ENCODE results near the gene PRMT1. TPM values are rescaled to one million over a fixed set of nuclear protein-coding genes. Genes with fewer than 3 reads are reported as not detected.

Gene PRMT1
- total and polyA plus RNA-seq, 2 donors (not counting 1 experiment from before 2014, with no cell fraction given): 175 to 310 TPM

DNA sequence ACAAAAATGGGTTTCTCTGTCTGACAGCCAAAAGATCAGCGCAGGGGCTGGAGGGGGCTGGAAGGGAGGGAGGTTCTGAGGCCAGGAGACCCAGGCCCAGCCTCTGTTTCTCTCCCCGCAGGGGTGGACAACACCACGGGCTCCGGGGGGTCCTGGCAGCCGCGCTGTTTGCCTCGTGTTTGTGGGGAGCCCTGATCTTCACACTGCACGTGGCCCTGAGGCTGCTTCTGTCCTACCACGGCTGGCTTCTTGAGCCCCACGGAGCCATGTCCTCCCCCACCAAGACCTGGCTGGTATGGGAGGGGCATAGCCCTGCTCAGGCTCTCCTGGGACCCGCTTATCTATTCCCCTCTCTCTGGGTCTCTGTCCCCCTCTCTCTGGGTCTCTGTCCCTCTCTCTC lies 23.5 kb downstream of the PRMT1 start:
- no peak overlapping the region for H3K4me3 ChIP-seq (ENCODE audit: control extremely low read depth in 1 of 5, extremely low read depth in 1 of 5, insufficient read depth in 1 of 5, low read depth in 2 of 5, low read length in 4 of 5)
- H3K4me1 ChIP-seq (ENCODE audit: control insufficient read depth in 2 of 2, insufficient read depth in 2 of 2, low read length in 2 of 2): no peaks in the 10 kb centered on the region
- no peaks in the 10 kb centered on the region for H3K36me3 ChIP-seq (replicated peaks in 1 of 2; ENCODE audit: control extremely low read depth in 1 of 2, control insufficient read depth in 1 of 2, extremely low read depth in 1 of 2, insufficient read depth in 2 of 2, low read length in 1 of 2)
- DNase-seq (no peak), ATAC-seq (ENCODE audit: low read depth) (no peak)
- intact Hi-C loops (cut with micrococcal nuclease): no loop called here
- no peak overlapping the region for H3K27ac ChIP-seq (ENCODE audit: low read length in 2 of 2)
- TF ChIP-seq, protein P1, sequence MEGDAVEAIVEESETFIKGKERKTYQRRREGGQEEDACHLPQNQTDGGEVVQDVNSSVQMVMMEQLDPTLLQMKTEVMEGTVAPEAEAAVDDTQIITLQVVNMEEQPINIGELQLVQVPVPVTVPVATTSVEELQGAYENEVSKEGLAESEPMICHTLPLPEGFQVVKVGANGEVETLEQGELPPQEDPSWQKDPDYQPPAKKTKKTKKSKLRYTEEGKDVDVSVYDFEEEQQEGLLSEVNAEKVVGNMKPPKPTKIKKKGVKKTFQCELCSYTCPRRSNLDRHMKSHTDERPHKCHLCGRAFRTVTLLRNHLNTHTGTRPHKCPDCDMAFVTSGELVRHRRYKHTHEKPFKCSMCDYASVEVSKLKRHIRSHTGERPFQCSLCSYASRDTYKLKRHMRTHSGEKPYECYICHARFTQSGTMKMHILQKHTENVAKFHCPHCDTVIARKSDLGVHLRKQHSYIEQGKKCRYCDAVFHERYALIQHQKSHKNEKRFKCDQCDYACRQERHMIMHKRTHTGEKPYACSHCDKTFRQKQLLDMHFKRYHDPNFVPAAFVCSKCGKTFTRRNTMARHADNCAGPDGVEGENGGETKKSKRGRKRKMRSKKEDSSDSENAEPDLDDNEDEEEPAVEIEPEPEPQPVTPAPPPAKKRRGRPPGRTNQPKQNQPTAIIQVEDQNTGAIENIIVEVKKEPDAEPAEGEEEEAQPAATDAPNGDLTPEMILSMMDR (IDR thresholded peaks at IDR 0.05): no peak
- no peak for TF ChIP-seq EZH2 (IDR thresholded peaks at IDR 0.05; ENCODE audit: borderline replicate concordance, insufficient read depth, low read depth, low read length, poor library complexity, severe bottlenecking)
- no peaks in the 10 kb centered on the region for H4K20me1 ChIP-seq (ENCODE audit: control insufficient read depth, insufficient read depth, low read length, poor library complexity, severe bottlenecking)
- H3K27me3 ChIP-seq (replicated peaks in 1 of 4; ENCODE audit: control extremely low read depth in 1 of 4, control insufficient read depth in 3 of 4, insufficient read depth in 4 of 4, low read length in 3 of 4): peaks cover 0 to 8% (median 0%) of the 10 kb centered on the region in 4 experiments
- 85% methylated on average over 8 of the region's 11 CpGs for WGBS (ENCODE audit: insufficient coverage)
- H2AFZ ChIP-seq (ENCODE audit: insufficient read depth, low read depth, low read length, poor library complexity, severe bottlenecking): no peak overlapping the region
- Mint-ChIP-seq H3K27me3 (peaks cover 2% of the 10 kb centered on the region), H3K9me3 (ENCODE audit: insufficient read depth) (no peaks in the 10 kb centered on the region), H3K4me1 (no peaks in the 10 kb centered on the region), H3K4me3 (no peak overlapping the region), H3K27ac (no peak overlapping the region)
- ChIA-PET POLR2A (interaction anchor here (0.6 to 1.1 kb wide), 2 partner anchors 9 to 12 kb away, joined by 3 to 4 read pairs; no protein-coding TSS in a partner anchor), CTCF (no interaction called here)
- no peak overlapping the region for H3K9ac ChIP-seq (ENCODE audit: low read length)
- no peaks in the 10 kb centered on the region for H3K9me3 ChIP-seq (ENCODE audit: control extremely low read depth in 1 of 3, control insufficient read depth in 2 of 3, insufficient read depth in 1 of 3, low read length in 2 of 3)
- no peaks in the 10 kb centered on the region for H3K79me2 ChIP-seq (ENCODE audit: control insufficient read depth, insufficient read depth, low read length)
- no peak overlapping the region for H3K4me2 ChIP-seq (replicated peaks; ENCODE audit: low read depth, low read length, poor library complexity, severe bottlenecking)

DNA sequence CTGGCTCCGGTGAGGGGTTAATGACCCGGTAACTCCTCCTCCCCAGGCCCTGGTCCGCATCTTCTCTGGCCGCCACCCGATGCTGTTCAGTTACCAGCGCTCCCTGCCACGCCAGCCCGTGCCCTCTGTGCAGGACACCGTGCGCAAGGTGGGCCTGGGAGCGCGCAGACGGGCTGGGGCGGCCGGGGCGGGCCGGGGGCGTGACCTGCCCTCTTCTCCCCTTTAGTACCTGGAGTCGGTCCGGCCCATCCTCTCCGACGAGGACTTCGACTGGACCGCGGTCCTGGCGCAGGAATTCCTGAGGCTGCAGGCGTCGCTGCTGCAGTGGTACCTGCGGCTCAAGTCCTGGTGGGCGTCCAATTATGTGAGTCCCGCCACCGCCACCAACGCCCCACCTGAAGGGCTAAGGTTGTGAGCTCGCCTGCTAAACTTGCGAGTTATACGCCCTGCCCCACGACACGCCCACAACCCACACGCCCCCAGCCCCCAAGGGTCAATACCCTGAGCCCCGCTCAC lies 24.3 kb downstream of the PRMT1 start:
- H3K27me3 ChIP-seq (replicated peaks in 1 of 4; ENCODE audit: control extremely low read depth in 1 of 4, control insufficient read depth in 3 of 4, insufficient read depth in 4 of 4, low read length in 3 of 4): peaks cover 0 to 8% (median 0%) of the 10 kb centered on the region in 4 experiments
- no peak overlapping the region for H3K4me3 ChIP-seq (ENCODE audit: control extremely low read depth in 1 of 5, extremely low read depth in 1 of 5, insufficient read depth in 1 of 5, low read depth in 2 of 5, low read length in 4 of 5)
- no peak overlapping the region for H3K9ac ChIP-seq (ENCODE audit: low read length)
- no peaks in the 10 kb centered on the region for H3K79me2 ChIP-seq (ENCODE audit: control insufficient read depth, insufficient read depth, low read length)
- Mint-ChIP-seq H3K27ac (no peak overlapping the region), H3K27me3 (peaks cover 2% of the 10 kb centered on the region), H3K4me1 (no peaks in the 10 kb centered on the region), H3K9me3 (ENCODE audit: insufficient read depth) (no peaks in the 10 kb centered on the region), H3K4me3 (no peak overlapping the region)
- TF ChIP-seq, protein P1 (IDR thresholded peaks at IDR 0.05): no peak
- ATAC-seq (ENCODE audit: low read depth) (no peak), DNase-seq (no peak)
- 44% methylated on average over 34 of the region's 40 CpGs for WGBS (ENCODE audit: insufficient coverage)
- no peaks in the 10 kb centered on the region for H3K36me3 ChIP-seq (replicated peaks in 1 of 2; ENCODE audit: control extremely low read depth in 1 of 2, control insufficient read depth in 1 of 2, extremely low read depth in 1 of 2, insufficient read depth in 2 of 2, low read length in 1 of 2)
- no peak overlapping the region for H2AFZ ChIP-seq (ENCODE audit: insufficient read depth, low read depth, low read length, poor library complexity, severe bottlenecking)
- POLR2A ChIA-PET: no interaction called here
- no peaks in the 10 kb centered on the region for H3K9me3 ChIP-seq (ENCODE audit: control extremely low read depth in 1 of 3, control insufficient read depth in 2 of 3, insufficient read depth in 1 of 3, low read length in 2 of 3)
- H4K20me1 ChIP-seq (ENCODE audit: control insufficient read depth, insufficient read depth, low read length, poor library complexity, severe bottlenecking): no peaks in the 10 kb centered on the region
- H3K27ac ChIP-seq (ENCODE audit: low read length in 2 of 2): no peak overlapping the region
- no peaks in the 10 kb centered on the region for H3K4me1 ChIP-seq (ENCODE audit: control insufficient read depth in 2 of 2, insufficient read depth in 2 of 2, low read length in 2 of 2)
- H3K4me2 ChIP-seq (replicated peaks; ENCODE audit: low read depth, low read length, poor library complexity, severe bottlenecking): no peak overlapping the region
- intact Hi-C loops (cut with micrococcal nuclease): no loop called here
- CTCF ChIA-PET: no interaction called here

Data from B cell (primary cell).